GM12878 (cell line): ENCODE measurements around the gene CFAP99. TPM values are rescaled to one million over a fixed set of nuclear protein-coding genes. Genes with fewer than 3 reads are reported as not detected.

ENCODE experiments used
- ATAC-seq: fragments of 200-7000 bp; cut with Tn5 transposase; 3 replicates; pipeline ENCODE4 v1.9.1; 2020; ENCODE audit warnings: mild to moderate bottlenecking, moderate library complexity
- BruUV-seq: library from RNA; stranded (reverse); fragments of 400-500 nt; replicated peaks from 2 replicates; lab custom pipeline; 2021; lab: Mats Ljungman, UMichigan
- CTCF ChIA-PET: fragments of 300-600 bp; sonication (Branson Sonifier 250); formaldehyde crosslinking; extraction: SDS; loops from one replicate; lab custom pipeline; 2021; ENCODE audit warnings: inconsistent platforms; lab: Yijun Ruan, JAX
- POLR2A ChIA-PET: fragments of 350-600 bp; formaldehyde crosslinking; extraction: SDS; loops from one replicate; lab custom pipeline; 2021; ENCODE audit warnings: inconsistent platforms; lab: Charles Lee
- RAD21 ChIA-PET: fragments of 300-600 bp; sonication (Branson Sonifier 250); formaldehyde crosslinking; loops from one replicate; lab custom pipeline; 2023; ENCODE audit warnings: antibody characterized with exemption; ENCODE audit not compliant: unreplicated experiment; lab: Charles Lee
- SMC1A ChIA-PET: fragments of 300-600 bp; sonication (Branson Sonifier 250); formaldehyde crosslinking; loops from one replicate; lab custom pipeline; 2023; ENCODE audit not compliant: unreplicated experiment, uncharacterized antibody; lab: Charles Lee
- DNase-seq: peaks from one replicate; pipeline ENCODE4 v3.0.0-alpha.2; 2011; ENCODE audit warnings: low read depth, low spot score
- FAIRE-seq: peaks from 3 replicates; lab custom pipeline; 2011; peaks lifted over from hg19 to GRCh38; lab: Jason Lieb, UNC
- H2AFZ ChIP-seq: 2 replicates; pipeline ENCODE4 v1.6.0; 2011; ENCODE audit warnings: low read depth, low read length, control low read depth; ENCODE audit not compliant: control insufficient read depth
- H3K27ac ChIP-seq: 2 replicates; pipeline ENCODE4 v1.5.1; 2011; ENCODE audit warnings: control low read depth; ENCODE audit not compliant: control insufficient read depth, insufficient read depth
- H3K27me3 ChIP-seq, 2 experiments: replicated peaks in 1 of 2; 2 replicates each; pipeline versions ENCODE4 v1.6.0 to v1.6.1; 2011; ENCODE audit warnings: low read length in 1 of 2; ENCODE audit not compliant: control insufficient read depth in 2 of 2, insufficient read depth in 2 of 2
- H3K36me3 ChIP-seq, 2 experiments: 2 replicates each; pipeline ENCODE4 v1.5.1; 2011; ENCODE audit warnings: low read length in 1 of 2; ENCODE audit not compliant: control insufficient read depth in 2 of 2, insufficient read depth in 2 of 2
- H3K4me1 ChIP-seq: 2 replicates; pipeline ENCODE4 v1.6.1; 2011; ENCODE audit warnings: mild to moderate bottlenecking, low read length, moderate library complexity, mixed read lengths; ENCODE audit not compliant: control insufficient read depth, insufficient read depth
- H3K4me2 ChIP-seq: 2 replicates; pipeline ENCODE4 v1.6.0; 2011; ENCODE audit warnings: control low read depth; ENCODE audit not compliant: control insufficient read depth, insufficient read depth
- H3K4me3 ChIP-seq: fragments of 200-600 bp; sonication (generic); 2 replicates; pipeline ENCODE4 v1.5.1; 2016
- H3K79me2 ChIP-seq: 2 replicates; pipeline ENCODE4 v1.6.0; 2011; ENCODE audit warnings: low read length; ENCODE audit not compliant: control insufficient read depth, insufficient read depth
- H3K9ac ChIP-seq: 2 replicates; pipeline ENCODE4 v1.8.0; 2011; ENCODE audit warnings: low read length, control low read depth, mixed read lengths; ENCODE audit not compliant: control insufficient read depth, insufficient read depth
- H3K9me3 ChIP-seq: replicated peaks from 3 replicates; pipeline ENCODE4 v1.5.1; 2011; ENCODE audit warnings: mild to moderate bottlenecking, low read length; ENCODE audit not compliant: control insufficient read depth, insufficient read depth
- H4K20me1 ChIP-seq: 2 replicates; pipeline ENCODE4 v1.6.0; 2011; ENCODE audit not compliant: control insufficient read depth, insufficient read depth
- BACH1 ChIP-seq: fragments of 450-650 bp; IDR thresholded peaks from 2 replicates; pipeline ENCODE4 v1.6.1; 2017; ENCODE audit warnings: mild to moderate bottlenecking, borderline replicate concordance
- BRCA1 ChIP-seq: IDR thresholded peaks from 2 replicates; pipeline ENCODE4 v1.6.1; 2011; ENCODE audit warnings: low read depth, low read length, improper control_type of control experiment
- CTCF ChIP-seq, 3 experiments: IDR thresholded peaks in 2 of 3; conservative IDR thresholded peaks in 1 of 3; 2 replicates each; pipeline ENCODE4 v1.5.1; 2011; ENCODE audit warnings: low read depth in 3 of 3, low read length in 3 of 3, mild to moderate bottlenecking in 3 of 3, control low read depth in 2 of 3, moderate library complexity in 2 of 3, inconsistent platforms in 1 of 3, mixed read lengths in 1 of 3; ENCODE audit not compliant: control insufficient read depth in 2 of 3, insufficient read depth in 1 of 3; ENCODE audit errors: extremely low read depth in 1 of 3
- POLR2A ChIP-seq: IDR thresholded peaks from 2 replicates; pipeline ENCODE4 v1.6.1; 2011; ENCODE audit warnings: low read depth, mild to moderate bottlenecking, low read length
- RAD21 ChIP-seq: IDR thresholded peaks from 2 replicates; pipeline ENCODE4 v1.6.1; 2011; ENCODE audit warnings: mild to moderate bottlenecking, low read depth, low read length, moderate library complexity; ENCODE audit not compliant: insufficient read depth
- RELA ChIP-seq: fragments of 450-650 bp; IDR thresholded peaks from 2 replicates; pipeline ENCODE4 v1.8.0; 2014; ENCODE audit warnings: borderline replicate concordance; ENCODE audit not compliant: partially characterized antibody
- RELB ChIP-seq: fragments of 450-650 bp; IDR thresholded peaks from 2 replicates; pipeline ENCODE4 v1.6.1; 2017; ENCODE audit warnings: low read depth, mild to moderate bottlenecking, moderate library complexity
- SP1 ChIP-seq: IDR thresholded peaks from one replicate; pipeline ENCODE4 v1.6.1; 2011; ENCODE audit warnings: low read depth, low read length
- WRNIP1 ChIP-seq: IDR thresholded peaks from 2 replicates; pipeline ENCODE4 v1.6.1; 2011; ENCODE audit warnings: low read depth, low read length, improper control_type of control experiment, borderline replicate concordance
- ZNF207 ChIP-seq: fragments of 450-650 bp; IDR thresholded peaks from 2 replicates; pipeline ENCODE4 v1.6.1; 2014; ENCODE audit warnings: antibody characterized with exemption, mild to moderate bottlenecking, borderline replicate concordance
- ZZZ3 ChIP-seq: IDR thresholded peaks from 2 replicates; pipeline ENCODE4 v1.6.1; 2011; ENCODE audit warnings: low read depth; ENCODE audit not compliant: control insufficient read depth, insufficient read length
- WGBS: methylation state at CpG from one replicate; pipeline ENCODE4 v1.1.6; 2016; ENCODE audit warnings: low lambda C conversion rate; ENCODE audit not compliant: insufficient replicate concordance, insufficient coverage; ENCODE audit errors: missing lambda C conversion rate; 5-methylcytosine and 5-hydroxymethylcytosine counted together
- in situ Hi-C: fragments of 300-500 bp; cut with MboI; formaldehyde crosslinking; loops from 9 replicates; pipeline ENCODE4 v1.14.3; 2018; ENCODE audit warnings: mixed read lengths
- intact Hi-C: fragments of 100-400 bp; cut with micrococcal nuclease; formaldehyde crosslinking; loops from one replicate; pipeline ENCODE4 v1.14.2; 2022; ENCODE audit not compliant: unreplicated experiment
- polyA plus RNA-seq, 11 experiments: library from polyadenylated mRNA; depleted of rRNA in 4 of 11; unstranded in 6 of 11; stranded (reverse) in 5 of 11; fragments of >200 nt; fragmentation: Nextera tagmentation in 4 of 11; fragmentation: Illumina TruSeq in 1 of 11; extraction: Ambion mirVana in 4 of 11; extraction: Trizol in 1 of 11; gene quantifications; 1 replicate in 1 of 11; 2 replicates in 10 of 11; pipeline versions ENCODE4 v1.2.1 to v1.2.3, GENCODE V29; 2011 to 2016; ENCODE audit warnings: inconsistent platforms in 2 of 11, missing spikeins in 2 of 11, low read depth in 1 of 11
- total RNA-seq, 4 experiments: library from RNA; depleted of rRNA in 3 of 4; stranded (reverse); fragments of >200 nt in 3 of 4; fragmentation: Illumina TruSeq in 1 of 4; extraction: Trizol in 1 of 4; gene quantifications; 2 replicates each; pipeline versions ENCODE4 v1.2.1 to v1.2.3, GENCODE V29; 2013 to 2021

Gene CFAP99
- total and polyA plus RNA-seq, 10 of the 15 experiments (the other 5 are each of a cell fraction or from before 2014, with no cell fraction given): not detected

- intact Hi-C loops: no loop called here
- no peak for FAIRE-seq
- SMC1A ChIA-PET: no interaction called here
- Histone ChIP-seq H3K27ac (no peak overlapping the region), H3K4me1 (no peaks in the 10 kb centered on the region), H3K9me3 (no peaks in the 10 kb centered on the region), H3K79me2 (no peaks in the 10 kb centered on the region), H2AFZ (no peak overlapping the region), H3K9ac (no peak overlapping the region), H3K4me2 (no peak overlapping the region), H3K36me3 (no peaks in the 10 kb centered on the region), H4K20me1 (no peaks in the 10 kb centered on the region), H3K27me3 (no peaks in the 10 kb centered on the region; a peak in 2 of 4 replicates), H3K4me3 (no peak overlapping the region)
- no TSS peak for BruUV-seq
- no peak; the same call in 2 of the 3 replicates for ATAC-seq
- DNase-seq: no peak
- TF ChIP-seq RELB: no peak
- TF ChIP-seq CTCF (IDR thresholded peaks at IDR 0.05 in 2 of 3, conservative IDR thresholded peaks at IDR 0.05 in 1 of 3; ENCODE audit: control insufficient read depth in 2 of 3, extremely low read depth in 1 of 3, insufficient read depth in 1 of 3, low read depth in 3 of 3, low read length in 3 of 3): no peak
- no peak for TF ChIP-seq ZZZ3
- no peak for TF ChIP-seq RAD21
- no peak for TF ChIP-seq SP1
- TF ChIP-seq WRNIP1: no peak
- TF ChIP-seq RELA: no peak
- TF ChIP-seq ZNF207: no peak
- no peak for TF ChIP-seq POLR2A
- TF ChIP-seq BACH1: no peak
- no peak for TF ChIP-seq BRCA1
- WGBS: 45% methylated on average over 22 of the region's 25 CpGs
- in situ Hi-C loops: no loop called here
- CTCF ChIA-PET: interaction anchor here (0.6 kb wide), 1 partner anchor 322 kb away, joined by 3 read pairs; no protein-coding TSS in a partner anchor
- POLR2A ChIA-PET: interaction anchor here (1.1 kb wide), 1 partner anchor 8 kb away, joined by 3 read pairs; no protein-coding TSS in a partner anchor
- RAD21 ChIA-PET: no interaction called here
Measured at GRCh38 chr4:2451821-2452785, 33.3 kb downstream of the CFAP99 start.
